A673 (cell line): Measurements from ENCODE around the gene DDX41. TPM values are rescaled to one million over a fixed set of nuclear protein-coding genes. Genes with fewer than 3 reads are reported as not detected.
"Not testable (repeated sequence)": the region's sequence is repeated elsewhere in the genome, so short reads cannot be mapped to it uniquely, and the experiment has no call there.

Experiments
- BruUV-seq: library from RNA; stranded (reverse); fragments of 400-500 nt; replicated peaks from 2 replicates; lab custom pipeline; 2021; lab: Mats Ljungman, UMichigan
- CTCF ChIA-PET: fragments of 300-600 bp; sonication (Branson Sonifier 250); formaldehyde crosslinking; loops from one replicate; lab custom pipeline; 2022; ENCODE audit warnings: antibody characterized with exemption; lab: Charles Lee
- POLR2A ChIA-PET: fragments of 300-600 bp; sonication (Branson Sonifier 250); formaldehyde crosslinking; loops from one replicate; lab custom pipeline; 2022; ENCODE audit warnings: antibody characterized with exemption; ENCODE audit not compliant: low non-redundant PET; lab: Charles Lee
- DNase-seq: peaks from one replicate; pipeline ENCODE4 v3.0.0-alpha.2; 2015; ENCODE audit warnings: low spot score
- H3K27ac ChIP-seq: fragments of 200-600 bp; sonication (generic); 2 replicates; pipeline ENCODE4 v1.5.1; 2016; ENCODE audit warnings: mixed run types, low read depth, mild to moderate bottlenecking, mixed read lengths, antibody characterized with exemption, low read length; ENCODE audit not compliant: poor library complexity, severe bottlenecking
- H3K27me3 ChIP-seq: fragments of 200-600 bp; sonication (generic); replicated peaks from 2 replicates; pipeline ENCODE4 v1.6.1; 2017; ENCODE audit warnings: mixed run types, low read depth, mild to moderate bottlenecking, mixed read lengths, antibody characterized with exemption, low read length; ENCODE audit not compliant: insufficient read depth, poor library complexity
- H3K36me3 ChIP-seq: fragments of 200-600 bp; sonication (generic); 2 replicates; pipeline ENCODE4 v1.6.1; 2016; ENCODE audit warnings: mixed run types, mild to moderate bottlenecking, mixed read lengths, antibody characterized with exemption, low read length; ENCODE audit not compliant: insufficient read depth, poor library complexity, severe bottlenecking
- H3K4me1 ChIP-seq: fragments of 200-600 bp; sonication (generic); 2 replicates; pipeline ENCODE4 v1.6.1; 2017; ENCODE audit warnings: mixed run types, mild to moderate bottlenecking, mixed read lengths, antibody characterized with exemption, low read length; ENCODE audit not compliant: insufficient read depth, poor library complexity, severe bottlenecking
- H3K4me3 ChIP-seq: fragments of 200-600 bp; sonication (generic); 2 replicates; pipeline ENCODE4 v1.5.1; 2016; ENCODE audit warnings: low read depth, mixed run types, mild to moderate bottlenecking, mixed read lengths, low read length; ENCODE audit not compliant: poor library complexity, severe bottlenecking
- H3K9me3 ChIP-seq: fragments of 200-600 bp; sonication (generic); 2 replicates; pipeline ENCODE4 v1.6.1; 2016; ENCODE audit warnings: mixed run types, low read depth, mild to moderate bottlenecking, mixed read lengths, antibody characterized with exemption, low read length; ENCODE audit not compliant: poor library complexity, severe bottlenecking
- EZH2 ChIP-seq: fragments of 200-600 bp; sonication (generic); IDR thresholded peaks from 2 replicates; pipeline ENCODE4 v1.6.1; 2017; ENCODE audit warnings: borderline replicate concordance, low read depth, mild to moderate bottlenecking, mixed read lengths, antibody characterized with exemption, low read length; ENCODE audit not compliant: poor library complexity, severe bottlenecking
- intact Hi-C: fragments of 100-400 bp; cut with micrococcal nuclease; formaldehyde crosslinking; loops from one replicate; pipeline ENCODE4 v1.10.0; 2022; ENCODE audit not compliant: unreplicated experiment
- total RNA-seq: library from RNA; stranded (reverse); gene quantifications from 2 replicates; pipeline ENCODE4 v1.2.3, GENCODE V29; 2021
- TF ChIP-seq, protein P1 (sequence below): fragments of 300-800, 200-600 bp; sonication (generic); conservative IDR thresholded peaks from 2 replicates; pipeline ENCODE4 v1.5.1; 2017; ENCODE audit warnings: low read depth, mild to moderate bottlenecking, antibody characterized with exemption, low read length, moderate library complexity, mixed read lengths

Gene DDX41
- total RNA-seq, 1 experiment from 2014 or later: 82.3 TPM

DNA sequence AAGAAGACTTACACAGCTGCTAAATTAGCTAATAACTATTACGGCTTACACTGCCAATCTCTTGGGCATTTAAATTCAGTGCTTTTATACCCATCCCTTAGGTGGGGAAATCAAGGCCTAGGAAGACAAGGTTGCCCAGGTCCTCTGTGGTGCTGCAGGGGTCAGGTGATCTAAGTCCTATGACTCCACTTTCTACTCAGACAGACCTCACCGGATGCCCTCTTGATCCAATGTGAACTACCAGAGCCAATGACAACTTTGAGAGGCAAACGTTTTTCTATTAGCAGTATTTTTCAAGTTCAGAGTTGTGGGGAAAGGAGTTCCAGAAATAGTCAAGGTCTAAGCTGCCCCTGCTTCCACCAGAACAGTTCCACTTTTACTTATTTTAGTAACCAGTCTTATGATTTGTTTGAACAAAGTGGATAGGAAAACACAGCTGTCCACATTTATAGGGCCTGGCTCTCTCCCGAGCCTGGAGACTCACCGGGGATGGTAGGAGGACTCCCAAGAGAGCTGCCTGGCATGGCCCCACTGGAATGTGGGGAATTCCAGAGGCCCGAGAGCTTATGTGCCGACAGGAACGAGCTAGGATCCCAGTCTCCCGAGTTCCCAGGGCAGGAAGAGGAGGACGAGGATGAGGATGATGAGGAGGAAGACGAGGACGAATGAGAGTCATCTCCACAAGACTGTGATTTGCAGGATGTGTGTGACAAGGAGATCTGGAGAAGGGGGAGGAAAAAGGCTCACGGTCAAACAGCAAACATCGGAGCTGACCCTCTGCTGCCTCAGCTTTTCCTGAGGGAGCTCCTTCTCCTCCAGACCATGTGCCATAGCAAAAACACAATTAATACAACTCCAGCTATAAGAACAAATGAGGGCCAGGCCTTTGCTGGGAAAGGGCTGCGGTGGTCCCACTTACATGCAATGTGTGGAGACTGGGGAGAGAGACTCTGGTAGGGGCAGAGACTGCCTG lies 20.9 kb upstream of the DDX41 start:
- Histone ChIP-seq H3K27me3 (no peaks in the 10 kb centered on the region), H3K4me3 (no peak overlapping the region), H3K36me3 (peaks cover 31% of the 10 kb centered on the region), H3K27ac (no peak overlapping the region), H3K4me1 (no peaks in the 10 kb centered on the region), H3K9me3 (no peaks in the 10 kb centered on the region)
- CTCF ChIA-PET: no interaction called here
- no TSS peak for BruUV-seq
- intact Hi-C loops: no loop called here
- TF ChIP-seq, protein P1, sequence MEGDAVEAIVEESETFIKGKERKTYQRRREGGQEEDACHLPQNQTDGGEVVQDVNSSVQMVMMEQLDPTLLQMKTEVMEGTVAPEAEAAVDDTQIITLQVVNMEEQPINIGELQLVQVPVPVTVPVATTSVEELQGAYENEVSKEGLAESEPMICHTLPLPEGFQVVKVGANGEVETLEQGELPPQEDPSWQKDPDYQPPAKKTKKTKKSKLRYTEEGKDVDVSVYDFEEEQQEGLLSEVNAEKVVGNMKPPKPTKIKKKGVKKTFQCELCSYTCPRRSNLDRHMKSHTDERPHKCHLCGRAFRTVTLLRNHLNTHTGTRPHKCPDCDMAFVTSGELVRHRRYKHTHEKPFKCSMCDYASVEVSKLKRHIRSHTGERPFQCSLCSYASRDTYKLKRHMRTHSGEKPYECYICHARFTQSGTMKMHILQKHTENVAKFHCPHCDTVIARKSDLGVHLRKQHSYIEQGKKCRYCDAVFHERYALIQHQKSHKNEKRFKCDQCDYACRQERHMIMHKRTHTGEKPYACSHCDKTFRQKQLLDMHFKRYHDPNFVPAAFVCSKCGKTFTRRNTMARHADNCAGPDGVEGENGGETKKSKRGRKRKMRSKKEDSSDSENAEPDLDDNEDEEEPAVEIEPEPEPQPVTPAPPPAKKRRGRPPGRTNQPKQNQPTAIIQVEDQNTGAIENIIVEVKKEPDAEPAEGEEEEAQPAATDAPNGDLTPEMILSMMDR: no peak
- TF ChIP-seq EZH2: no peak
- POLR2A ChIA-PET: no interaction called here
- no peak for DNase-seq

DNA sequence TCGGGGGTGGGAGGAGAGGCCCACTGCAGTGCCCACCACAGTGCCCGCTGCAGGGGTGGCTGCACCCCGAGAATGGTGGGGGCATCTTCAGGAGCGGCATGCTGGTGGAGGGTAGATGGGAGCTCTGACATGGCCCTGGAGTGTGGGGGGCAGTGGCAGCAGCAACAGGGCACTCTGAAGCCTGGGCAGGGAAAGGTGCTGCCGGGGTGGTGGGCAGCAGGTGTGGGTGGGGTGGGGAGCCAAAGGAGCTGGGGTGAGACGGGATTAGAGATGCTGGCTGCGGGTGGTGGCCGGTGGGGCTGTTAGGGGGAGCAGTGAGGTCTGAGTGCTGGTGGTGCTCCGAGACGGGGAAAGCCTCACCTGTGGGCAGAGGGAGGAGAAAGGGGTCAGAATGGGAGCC lies 19.6 kb upstream of the DDX41 start:
- no peaks in the 10 kb centered on the region for H3K9me3 ChIP-seq
- intact Hi-C loops: no loop called here
- no peak for TF ChIP-seq EZH2
- TF ChIP-seq, protein P1: no peak
- no peaks in the 10 kb centered on the region for H3K27me3 ChIP-seq
- H3K36me3 ChIP-seq: peaks cover 32% of the 10 kb centered on the region
- POLR2A ChIA-PET: no interaction called here
- H3K4me1 ChIP-seq: no peaks in the 10 kb centered on the region
- H3K27ac ChIP-seq: no peak overlapping the region
- no TSS peak for BruUV-seq
- CTCF ChIA-PET: no interaction called here
- no peak for DNase-seq
- no peak overlapping the region for H3K4me3 ChIP-seq

DNA sequence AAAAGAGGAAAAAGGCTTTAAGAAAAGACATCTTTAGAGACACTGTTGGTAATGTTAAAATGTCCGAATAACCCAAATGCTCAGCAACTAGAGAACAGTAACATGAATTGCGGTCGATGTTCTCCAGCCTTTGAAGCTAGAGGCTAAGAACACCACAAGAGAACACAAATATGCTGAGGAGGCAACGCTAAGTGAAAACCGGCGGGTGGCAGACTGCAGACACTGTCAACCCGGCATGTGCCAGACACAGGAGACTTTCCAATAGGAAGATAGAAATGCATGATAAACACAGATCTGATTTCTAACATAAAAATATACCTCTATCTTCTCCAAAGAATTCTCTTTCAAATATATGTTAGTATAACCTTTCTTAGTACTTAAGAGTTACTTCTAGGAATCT lies 18.4 kb upstream of the DDX41 start:
- ChIA-PET CTCF (no interaction called here), POLR2A (no interaction called here)
- Histone ChIP-seq H3K4me3 (no peak overlapping the region), H3K27me3 (no peaks in the 10 kb centered on the region), H3K9me3 (no peaks in the 10 kb centered on the region), H3K4me1 (no peaks in the 10 kb centered on the region), H3K36me3 (peaks cover 36% of the 10 kb centered on the region), H3K27ac (no peak overlapping the region)
- no peak for DNase-seq
- intact Hi-C loops: no loop called here
- TF ChIP-seq, protein P1: no peak
- no peak for TF ChIP-seq EZH2
- BruUV-seq: no TSS peak

DNA sequence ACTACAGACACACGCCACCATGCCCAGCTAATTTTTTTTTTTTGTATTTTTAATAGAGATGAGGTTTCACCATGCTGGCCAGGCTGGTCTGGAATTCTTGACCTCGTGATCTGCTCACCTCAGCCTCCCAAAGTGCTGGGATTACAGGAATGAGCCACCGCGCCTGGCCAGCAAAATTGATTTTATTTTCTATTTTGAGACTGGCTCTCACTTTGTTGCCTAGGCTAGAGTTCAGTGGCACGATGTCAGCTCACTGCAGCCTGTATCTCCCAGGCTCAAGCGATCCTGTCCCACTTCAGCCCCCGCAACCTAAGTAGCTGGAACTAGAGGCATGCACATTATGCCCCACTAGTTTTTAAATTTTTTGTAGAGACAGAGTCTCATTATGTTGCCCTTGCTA lies 17.7 kb upstream of the DDX41 start:
- intact Hi-C loops, DNase-seq, H3K27ac ChIP-seq, H3K4me1 ChIP-seq, POLR2A ChIA-PET, H3K4me3 ChIP-seq, H3K27me3 ChIP-seq, H3K9me3 ChIP-seq, BruUV-seq: not testable (repeated sequence)
- CTCF ChIA-PET: interaction anchor here (0.6 kb wide), 1 partner anchor 48 kb away, joined by 3 read pairs; no protein-coding TSS in a partner anchor
- H3K36me3 ChIP-seq: peaks cover 36% of the 10 kb centered on the region
